GM19463 (cell line): ENCODE results near the gene CNRIP1.

ENCODE experiments used
- ATAC-seq: cut with Tn5 transposase; IDR thresholded peaks from one replicate; pipeline ENCODE4 v1.9.1; 2021; ENCODE audit warnings: mild to moderate bottlenecking, moderate library complexity; ENCODE audit not compliant: unreplicated experiment

The CNRIP1 gene

DNA sequence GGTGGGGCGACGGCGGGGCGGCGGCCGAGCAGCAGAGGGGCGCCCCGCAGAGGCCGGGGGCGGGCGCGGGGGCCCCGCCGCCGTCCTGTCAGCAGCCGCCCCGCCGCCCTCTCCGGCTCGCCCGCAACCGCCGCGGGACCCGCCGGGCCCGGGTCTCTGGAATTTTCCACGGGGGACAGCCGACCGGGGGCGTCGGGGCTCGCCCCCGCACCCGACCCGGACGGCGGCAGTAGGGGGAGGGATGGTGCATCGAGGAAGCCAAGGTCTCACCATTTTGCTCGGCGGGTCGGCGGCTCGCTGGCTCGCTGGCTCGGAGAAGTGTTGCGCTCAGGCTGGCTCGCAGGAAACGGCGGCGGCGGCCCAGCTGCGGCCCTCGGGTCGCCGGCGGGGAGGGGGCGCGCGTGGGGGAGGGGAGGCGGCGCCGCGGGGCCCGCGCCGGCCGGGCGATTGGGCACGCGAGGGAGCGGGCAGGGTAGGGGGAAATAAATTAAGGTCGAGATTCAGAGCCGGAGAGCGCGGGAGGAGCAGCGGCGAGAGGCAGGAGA lies 67.8 kb downstream of the CNRIP1 start:
- ATAC-seq, result peak; percentile 6

DNA sequence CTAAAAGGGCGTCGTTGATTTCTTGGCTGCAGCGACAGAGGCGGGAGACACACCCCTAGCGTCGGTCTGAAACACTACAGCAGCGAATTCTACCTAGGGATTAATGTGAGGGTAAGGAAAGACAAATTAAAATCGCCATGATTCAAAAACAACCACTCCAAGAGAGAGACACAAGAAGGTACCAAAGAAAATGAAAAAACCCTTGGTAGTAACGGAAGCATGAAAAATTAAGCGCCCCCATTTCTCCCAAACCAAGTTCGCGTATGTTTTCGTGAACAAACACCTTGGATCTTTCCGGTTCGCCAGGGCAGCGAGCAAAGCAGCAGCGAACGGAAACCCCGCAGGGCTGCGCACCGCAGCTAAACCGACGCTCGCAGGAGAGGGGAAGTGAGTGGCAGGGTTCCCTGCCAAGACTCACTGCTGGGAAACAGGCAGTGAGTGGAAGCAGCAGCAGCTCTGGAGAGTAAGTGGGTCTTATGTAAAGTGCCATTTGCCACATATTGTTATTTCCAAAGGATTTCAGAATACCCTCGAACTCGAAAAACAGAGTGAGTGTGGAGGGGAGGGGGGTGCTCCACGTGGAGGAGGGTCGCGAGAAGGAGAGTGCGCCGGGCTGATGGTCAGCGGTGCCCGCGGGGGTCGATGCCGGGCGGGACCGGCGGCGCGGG lies 68.4 kb downstream of the CNRIP1 start:
- ATAC-seq, result peak; percentile 45

DNA sequence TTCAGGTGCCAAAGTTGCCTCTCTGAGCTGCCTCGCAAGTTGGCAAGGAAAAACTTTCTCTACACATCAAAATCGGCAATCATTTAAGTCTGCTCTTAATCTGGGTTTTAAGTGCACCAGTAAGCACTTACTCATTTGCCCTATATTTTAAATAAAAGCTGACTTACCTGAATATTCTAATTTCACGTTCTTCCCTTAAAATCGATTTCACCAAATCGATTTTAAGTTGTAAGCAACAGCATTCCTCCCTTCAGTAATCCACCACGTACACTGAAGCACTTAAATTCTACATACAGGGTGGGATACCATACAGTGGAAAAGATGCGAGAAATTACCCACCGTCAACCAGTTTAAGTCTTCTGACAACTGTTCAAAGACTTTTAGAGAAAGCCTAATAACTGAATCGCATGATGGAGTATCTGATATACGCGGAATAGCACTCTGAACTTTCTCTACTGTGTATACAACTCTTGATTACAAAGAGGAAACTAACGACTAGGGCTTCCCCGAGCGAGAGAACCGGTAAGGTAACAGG lies 69.0 kb downstream of the CNRIP1 start:
- no peak for ATAC-seq

DNA sequence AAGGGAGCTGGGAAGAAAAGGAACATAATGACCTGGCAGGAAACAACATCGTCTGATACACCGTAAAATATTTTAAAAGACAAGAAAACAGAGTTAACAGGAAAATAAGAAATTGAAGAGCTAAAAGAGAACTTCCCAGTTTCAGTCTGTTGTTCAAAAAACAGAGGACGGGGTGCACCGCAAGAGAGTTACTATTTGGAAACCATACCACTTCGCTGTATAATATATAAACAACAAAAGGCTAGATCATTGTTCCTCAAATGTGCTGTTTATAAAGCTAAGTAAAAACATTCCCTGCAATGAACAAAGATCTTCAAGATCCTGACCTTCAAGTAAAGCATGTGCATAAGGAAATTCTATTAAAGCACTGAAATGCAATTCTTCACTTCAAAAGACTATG lies 69.6 kb downstream of the CNRIP1 start:
- no peak for ATAC-seq

DNA sequence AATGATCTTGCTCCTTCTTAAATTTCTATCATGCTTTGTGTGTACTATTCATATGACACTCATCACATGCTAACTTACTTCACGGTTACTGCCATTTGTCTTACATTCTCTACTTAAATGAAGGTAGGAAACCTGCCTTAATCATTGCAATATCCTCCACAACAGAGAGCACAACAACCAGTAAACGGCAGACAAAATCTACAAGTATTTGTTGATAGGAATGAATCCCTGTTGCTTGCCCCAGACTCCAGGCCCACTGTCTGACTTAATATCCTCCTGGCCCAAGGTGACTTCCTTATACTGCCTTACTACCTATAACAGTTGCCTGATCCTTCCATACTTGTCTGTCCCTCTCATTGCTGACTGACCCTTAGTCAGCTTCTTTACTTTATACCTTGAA lies 70.9 kb downstream of the CNRIP1 start:
- ATAC-seq, result no peak

DNA sequence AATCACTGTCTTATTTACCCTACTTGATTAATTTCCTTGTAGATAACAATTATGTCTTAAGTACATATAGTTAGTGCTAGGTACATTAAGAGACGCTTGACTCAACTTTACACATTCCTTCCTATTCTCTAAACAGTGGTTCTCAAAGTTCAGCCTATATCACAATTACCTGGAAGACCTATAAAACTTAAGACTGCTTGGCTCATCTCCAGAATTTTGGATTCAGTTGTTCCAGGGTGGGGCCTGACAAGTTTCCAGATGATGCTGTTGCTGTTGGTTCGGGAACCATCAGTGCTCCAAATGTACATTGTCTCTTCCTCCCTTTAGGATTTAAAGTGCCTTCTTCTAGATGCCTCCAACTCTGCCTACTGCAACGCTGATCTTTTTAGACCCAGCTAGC lies 71.4 kb downstream of the CNRIP1 start:
- ATAC-seq, result no peak

DNA sequence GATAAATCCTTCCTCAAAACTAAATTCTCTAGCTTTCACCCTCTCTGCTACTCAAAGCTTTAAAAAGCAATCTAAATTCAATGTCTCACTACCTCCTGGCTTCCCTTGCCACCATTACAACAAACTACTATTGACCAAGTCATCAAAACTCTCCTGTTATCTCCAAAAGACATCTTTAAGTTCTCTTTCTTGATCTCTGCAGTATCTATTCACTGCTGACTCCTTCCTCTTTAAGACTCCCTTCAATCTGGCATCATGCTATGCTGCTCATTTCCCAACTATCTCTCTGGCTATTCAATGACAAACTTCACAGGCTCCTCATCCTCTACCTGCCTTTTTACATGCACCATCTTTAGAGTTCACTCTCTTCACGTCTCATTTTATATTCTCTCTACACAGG lies 73.4 kb downstream of the CNRIP1 start:
- ATAC-seq, result no peak

DNA sequence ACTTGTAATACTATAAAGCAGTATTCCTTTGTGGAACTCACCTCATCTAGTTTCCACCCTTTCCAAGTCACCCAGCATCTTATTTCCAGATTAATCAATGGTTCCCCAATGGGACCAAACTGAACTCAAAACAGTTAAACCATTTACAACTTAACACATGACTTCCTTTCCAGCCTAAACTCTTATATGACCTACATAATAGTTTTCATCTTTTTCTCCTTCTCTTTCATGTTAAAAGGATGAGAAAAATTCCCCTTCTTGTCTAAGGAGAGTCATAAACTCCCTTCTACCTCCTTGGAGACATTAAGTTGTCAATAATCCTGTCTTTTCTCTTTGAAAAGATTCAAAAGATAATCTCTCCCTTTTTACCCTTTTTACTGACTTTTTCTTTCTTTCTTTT lies 74.1 kb downstream of the CNRIP1 start:
- no peak for ATAC-seq

DNA sequence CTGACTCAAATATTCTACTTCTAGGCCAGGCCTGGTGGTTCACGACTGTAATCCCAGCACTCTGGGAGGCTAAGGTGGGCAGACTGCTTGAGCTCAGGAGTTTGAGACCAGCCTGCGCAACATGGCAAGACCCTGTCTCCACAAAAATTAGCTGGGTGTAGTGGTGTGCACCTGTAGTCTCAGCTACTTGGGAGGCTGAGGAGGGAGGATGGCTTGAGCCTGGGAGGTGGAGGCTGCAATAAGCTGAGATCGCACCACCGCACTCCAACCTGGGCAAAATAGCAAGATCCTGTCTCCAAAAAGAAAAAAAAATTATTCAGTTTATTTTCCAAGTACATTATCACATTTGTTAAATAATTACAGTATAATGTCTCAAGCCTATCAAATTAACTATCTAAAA lies 74.7 kb downstream of the CNRIP1 start:
- no peak for ATAC-seq

DNA sequence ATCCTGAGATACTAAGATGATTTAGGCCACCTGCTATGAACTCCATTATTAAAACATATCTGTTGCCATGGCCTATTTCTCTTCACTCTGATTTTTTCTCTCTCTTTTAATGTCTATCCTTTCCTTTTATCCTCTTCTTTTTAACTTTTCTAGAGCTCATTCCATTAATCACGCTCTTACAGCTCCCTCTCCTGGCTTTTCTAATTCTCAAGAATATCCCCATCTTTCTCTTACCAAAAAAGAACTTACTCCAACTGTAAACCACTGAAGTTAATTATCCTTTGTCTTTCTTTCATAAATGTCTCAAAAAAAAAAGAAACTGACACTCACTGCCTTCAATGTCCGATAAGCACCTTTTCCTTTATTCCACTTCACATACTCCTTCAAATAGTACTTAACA lies 75.3 kb downstream of the CNRIP1 start:
- no peak for ATAC-seq
